Effector memory CD4-positive, alpha-beta T cell (primary cell): ENCODE results near the gene TAF3.

Source experiments
- DNase-seq, 3 donors: peaks; one replicate each; pipeline ENCODE4 v3.0.0-alpha.2; 2020
- H3K27ac ChIP-seq: 2 replicates; pipeline ENCODE4 v1.7.0; 2013; ENCODE audit warnings: mild to moderate bottlenecking, low read length, moderate library complexity; ENCODE audit not compliant: insufficient read depth, poor library complexity, severe bottlenecking
- H3K27me3 ChIP-seq: replicated peaks from 2 replicates; pipeline ENCODE4 v1.7.0; 2013; ENCODE audit warnings: mild to moderate bottlenecking, low read length; ENCODE audit not compliant: insufficient read depth, control insufficient read depth, poor library complexity, severe bottlenecking
- H3K36me3 ChIP-seq: 2 replicates; pipeline ENCODE4 v1.7.0; 2013; ENCODE audit warnings: mild to moderate bottlenecking, low read length, moderate library complexity; ENCODE audit not compliant: control insufficient read depth, insufficient read depth
- H3K4me1 ChIP-seq: 2 replicates; pipeline ENCODE4 v1.7.0; 2013; ENCODE audit warnings: low read length, mild to moderate bottlenecking; ENCODE audit not compliant: control insufficient read depth, insufficient read depth, poor library complexity, severe bottlenecking
- H3K4me3 ChIP-seq: 2 replicates; pipeline ENCODE4 v1.7.0; 2013; ENCODE audit warnings: low read length, low read depth, mild to moderate bottlenecking; ENCODE audit not compliant: insufficient read depth, poor library complexity, severe bottlenecking
- H3K9me3 ChIP-seq: 2 replicates; pipeline ENCODE4 v1.7.0; 2013; ENCODE audit warnings: mild to moderate bottlenecking, low read length, moderate library complexity; ENCODE audit not compliant: control insufficient read depth

Gene TAF3

DNA sequence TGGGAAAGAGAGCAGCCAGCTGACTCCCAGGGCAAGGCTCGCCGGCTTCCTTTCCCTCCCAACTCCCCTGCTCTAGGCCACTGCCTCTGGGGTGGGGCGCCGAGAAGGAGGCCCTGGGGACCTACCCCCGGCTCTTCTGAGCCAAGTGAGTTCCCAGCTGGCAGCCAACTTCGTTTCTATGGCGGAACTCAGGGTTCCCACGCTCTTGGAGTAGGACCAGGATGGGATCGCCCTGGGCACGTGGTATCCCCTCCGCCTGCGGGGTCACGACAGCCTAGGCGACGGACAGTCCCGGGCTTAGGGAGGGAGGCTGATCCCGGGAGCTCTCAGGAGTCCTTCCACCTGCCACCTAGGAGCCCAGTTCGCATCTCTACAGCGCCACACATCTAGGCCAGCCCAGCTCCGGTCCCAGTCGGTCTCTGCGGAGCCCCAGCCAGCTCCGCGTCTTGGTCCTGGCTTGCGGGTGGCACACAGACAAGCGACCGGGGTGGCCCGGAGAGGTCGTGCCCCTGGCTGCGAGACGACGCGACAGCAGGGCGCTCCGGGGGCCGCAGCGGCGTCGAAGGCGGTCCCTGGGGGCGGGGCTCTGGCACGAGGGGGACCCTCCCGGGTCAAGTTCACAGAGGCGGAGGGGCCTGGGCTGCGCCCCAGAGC, 215.6 kb downstream of the TAF3 start:
- Histone ChIP-seq H3K9me3 (no peaks in the 10 kb centered on the region), H3K36me3 (no peaks in the 10 kb centered on the region), H3K27me3 (peaks cover 65% of the 10 kb centered on the region), H3K27ac (no peak overlapping the region), H3K4me1 (peaks cover 20% of the 10 kb centered on the region), H3K4me3 (peak overlapping the region; percentile 28)
- DNase-seq, result no peak

DNA sequence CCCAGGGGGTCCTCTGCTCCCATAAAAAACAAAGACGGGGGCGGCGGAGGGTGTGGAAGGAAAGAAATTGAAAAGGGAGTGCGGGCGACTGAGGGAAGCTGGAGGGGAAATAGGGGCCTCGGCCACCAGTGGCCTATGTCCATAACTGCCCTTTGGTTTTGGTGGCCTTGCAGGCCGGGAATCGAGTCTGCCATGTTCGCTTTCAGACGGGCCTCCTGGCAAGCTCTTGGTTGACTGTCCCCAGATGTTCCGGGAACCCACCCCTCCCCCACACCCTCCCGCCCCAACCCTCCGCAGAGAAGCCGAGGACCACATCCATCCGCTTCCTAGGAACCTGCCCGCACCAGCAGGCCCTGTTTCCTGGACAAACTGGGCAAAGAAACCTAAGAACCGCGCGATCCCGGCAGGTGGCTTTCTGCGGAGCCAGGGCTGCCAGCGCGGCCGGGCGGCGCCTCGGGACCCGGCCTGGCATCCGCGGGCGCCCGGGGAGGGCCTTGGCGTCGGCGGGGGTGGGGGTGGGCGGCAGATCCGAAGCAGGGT, 216.2 kb downstream of the TAF3 start:
- H3K4me1 ChIP-seq, result peaks cover 20% of the 10 kb centered on the region
- H3K36me3 ChIP-seq, result no peaks in the 10 kb centered on the region
- H3K27me3 ChIP-seq, result peaks cover 70% of the 10 kb centered on the region
- peak overlapping the region; percentile 28 for H3K4me3 ChIP-seq
- no peak overlapping the region for H3K27ac ChIP-seq
- no peak for DNase-seq
- H3K9me3 ChIP-seq, result no peaks in the 10 kb centered on the region

DNA sequence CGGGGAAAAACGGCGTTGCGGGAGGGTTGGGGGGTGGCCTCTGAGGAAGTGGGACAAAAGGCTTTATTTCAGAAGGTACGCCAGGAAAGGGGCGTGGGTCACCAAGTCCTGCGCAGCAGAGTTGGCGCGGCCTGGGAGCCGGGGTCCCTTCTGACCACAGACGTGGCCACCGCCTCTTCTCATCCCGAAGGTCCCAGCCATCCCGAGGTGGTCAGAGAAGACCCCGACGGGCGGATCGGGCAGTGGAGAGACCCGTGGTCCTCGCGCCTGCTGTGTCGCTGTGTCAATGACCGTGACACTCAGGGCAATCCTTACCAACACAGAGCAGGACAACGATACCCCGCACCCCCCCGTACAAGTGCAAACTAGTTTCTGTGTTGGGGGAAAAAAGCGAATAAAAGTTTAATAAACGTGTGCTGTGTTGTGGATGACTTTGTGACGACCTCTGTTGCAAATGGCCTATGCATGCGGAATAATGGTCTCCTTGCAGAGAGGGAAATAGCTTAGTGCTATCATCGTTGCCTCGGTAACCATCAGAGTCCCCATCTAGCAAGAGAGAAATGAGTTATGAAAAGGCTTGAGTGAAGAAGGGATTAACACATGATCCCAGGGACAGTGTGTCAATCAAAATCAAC, 216.8 kb downstream of the TAF3 start:
- no peak overlapping the region for H3K4me3 ChIP-seq
- peaks cover 20% of the 10 kb centered on the region for H3K4me1 ChIP-seq
- peaks cover 76% of the 10 kb centered on the region for H3K27me3 ChIP-seq
- no peak for DNase-seq
- no peak overlapping the region for H3K27ac ChIP-seq
- H3K9me3 ChIP-seq, result no peaks in the 10 kb centered on the region
- no peaks in the 10 kb centered on the region for H3K36me3 ChIP-seq

GRCh38 chr10:8035641-8036470, 217.6 kb downstream of the TAF3 start:
- H3K27me3 ChIP-seq, result peaks cover 83% of the 10 kb centered on the region
- H3K36me3 ChIP-seq, result no peaks in the 10 kb centered on the region
- no peak for DNase-seq
- H3K4me3 ChIP-seq, result no peak overlapping the region
- H3K9me3 ChIP-seq, result no peaks in the 10 kb centered on the region
- H3K27ac ChIP-seq, result no peak overlapping the region
- H3K4me1 ChIP-seq, result peaks cover 20% of the 10 kb centered on the region

DNA sequence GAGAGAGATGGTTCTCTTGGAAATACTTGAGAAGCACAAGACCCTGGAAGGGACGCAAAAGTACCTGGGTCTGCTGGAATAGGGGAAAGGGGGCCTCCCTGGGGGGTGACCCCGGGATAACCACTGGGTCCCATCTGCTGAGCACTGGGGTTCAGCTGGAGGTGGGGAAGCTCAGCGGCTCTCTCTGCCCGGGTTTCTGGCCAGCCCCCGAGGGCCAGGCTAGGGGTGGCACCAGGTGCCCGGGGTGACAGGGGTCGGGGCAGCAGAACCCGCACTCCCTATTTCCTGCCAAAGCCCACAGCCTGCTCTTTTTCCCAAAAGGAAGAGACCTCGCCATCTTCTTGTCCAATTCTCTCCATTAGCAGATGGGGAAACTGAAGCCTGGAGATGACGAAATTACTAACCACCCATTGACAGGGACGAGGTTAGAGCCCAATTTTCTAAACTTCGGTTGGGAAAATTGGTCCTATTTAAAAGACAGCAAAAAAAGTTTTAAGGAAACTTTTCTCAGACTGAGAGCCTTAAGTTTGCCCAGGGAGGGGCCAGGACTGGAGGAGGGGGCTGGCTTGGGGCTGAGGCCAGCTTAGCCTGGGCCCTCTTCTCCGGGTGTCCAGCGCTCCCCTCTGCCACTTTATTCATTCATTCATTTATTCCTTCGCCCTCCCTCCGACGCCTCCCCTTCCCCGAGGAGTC, 218.3 kb downstream of the TAF3 start:
- no peaks in the 10 kb centered on the region for H3K9me3 ChIP-seq
- no peak for DNase-seq
- no peak overlapping the region for H3K27ac ChIP-seq
- peaks cover 20% of the 10 kb centered on the region for H3K4me1 ChIP-seq
- no peak overlapping the region for H3K4me3 ChIP-seq
- H3K27me3 ChIP-seq, result peaks cover 89% of the 10 kb centered on the region
- no peaks in the 10 kb centered on the region for H3K36me3 ChIP-seq

GRCh38 chr10:8037199-8037801, 219.0 kb downstream of the TAF3 start:
- H3K4me3 ChIP-seq, result no peak overlapping the region

GRCh38 chr10:8037941-8038894, 219.9 kb downstream of the TAF3 start:
- no peak for DNase-seq
- no peaks in the 10 kb centered on the region for H3K9me3 ChIP-seq
- H3K4me3 ChIP-seq, result no peak overlapping the region
- no peaks in the 10 kb centered on the region for H3K36me3 ChIP-seq
- H3K4me1 ChIP-seq, result peaks cover 32% of the 10 kb centered on the region
- no peak overlapping the region for H3K27ac ChIP-seq
- peaks cover 93% of the 10 kb centered on the region for H3K27me3 ChIP-seq

More at GRCh38 chr10:8037199-8037801, 219.0 kb downstream of the TAF3 start:
- Histone ChIP-seq H3K27me3 (peaks cover 90% of the 10 kb centered on the region), H3K4me1 (peaks cover 26% of the 10 kb centered on the region), H3K27ac (no peak overlapping the region), H3K9me3 (no peaks in the 10 kb centered on the region), H3K36me3 (no peaks in the 10 kb centered on the region)
- DNase-seq, result no peak

DNA sequence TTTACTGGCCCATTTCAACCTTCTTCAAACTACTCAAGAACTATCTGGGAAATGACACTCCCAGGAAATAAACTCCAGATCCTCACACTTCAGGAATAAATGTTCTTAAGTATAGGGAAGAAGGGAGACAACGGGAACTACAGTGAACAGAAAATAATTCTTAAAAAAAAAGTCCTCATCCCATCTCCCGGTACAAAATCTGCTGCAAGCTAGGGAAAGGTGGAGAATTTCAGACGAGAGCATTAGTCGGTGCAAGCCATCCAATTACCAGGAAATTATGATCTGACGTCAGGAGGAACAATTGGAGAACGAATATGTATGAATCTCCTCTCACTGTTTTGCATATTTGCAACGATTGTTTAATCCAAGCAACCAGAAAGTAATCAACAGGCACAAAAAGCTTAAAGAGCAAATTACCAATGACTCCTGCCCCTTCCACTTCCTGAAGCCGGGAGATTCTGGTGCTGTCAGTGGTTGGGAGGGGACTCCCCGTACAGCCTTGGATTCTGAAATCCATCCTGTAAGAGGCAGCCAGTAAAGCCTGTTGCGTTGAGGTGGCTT, 221.1 kb downstream of the TAF3 start:
- DNase-seq, result no peak
- H3K27ac ChIP-seq, result no peak overlapping the region

More for the DNA sequence above, 221.1 kb downstream of the TAF3 start:
- H3K9me3 ChIP-seq, result no peaks in the 10 kb centered on the region
- H3K36me3 ChIP-seq, result no peaks in the 10 kb centered on the region
- no peak overlapping the region for H3K4me3 ChIP-seq
- H3K27me3 ChIP-seq, result peaks cover 93% of the 10 kb centered on the region
- H3K4me1 ChIP-seq, result peaks cover 35% of the 10 kb centered on the region
